ENCODE measurements around the gene RUNX2. TPM values are rescaled to one million over a fixed set of nuclear protein-coding genes. Genes with fewer than 3 reads are reported as not detected.

RUNX2 gene
- total and polyA plus RNA-seq, 9 of the 15 experiments (the other 6 are each of a cell fraction or from before 2014, with no cell fraction given): 0.29 to 1.00 (median 0.43) TPM

- TF ChIP-seq ZKSCAN3 (CRISPR knock-in tag; IDR thresholded peaks at IDR 0.05) (no peak), RBFOX2 (IDR thresholded peaks at IDR 0.05; ENCODE audit: low read depth, low read length) (no peak)
- TF ChIP-seq, protein P1, sequence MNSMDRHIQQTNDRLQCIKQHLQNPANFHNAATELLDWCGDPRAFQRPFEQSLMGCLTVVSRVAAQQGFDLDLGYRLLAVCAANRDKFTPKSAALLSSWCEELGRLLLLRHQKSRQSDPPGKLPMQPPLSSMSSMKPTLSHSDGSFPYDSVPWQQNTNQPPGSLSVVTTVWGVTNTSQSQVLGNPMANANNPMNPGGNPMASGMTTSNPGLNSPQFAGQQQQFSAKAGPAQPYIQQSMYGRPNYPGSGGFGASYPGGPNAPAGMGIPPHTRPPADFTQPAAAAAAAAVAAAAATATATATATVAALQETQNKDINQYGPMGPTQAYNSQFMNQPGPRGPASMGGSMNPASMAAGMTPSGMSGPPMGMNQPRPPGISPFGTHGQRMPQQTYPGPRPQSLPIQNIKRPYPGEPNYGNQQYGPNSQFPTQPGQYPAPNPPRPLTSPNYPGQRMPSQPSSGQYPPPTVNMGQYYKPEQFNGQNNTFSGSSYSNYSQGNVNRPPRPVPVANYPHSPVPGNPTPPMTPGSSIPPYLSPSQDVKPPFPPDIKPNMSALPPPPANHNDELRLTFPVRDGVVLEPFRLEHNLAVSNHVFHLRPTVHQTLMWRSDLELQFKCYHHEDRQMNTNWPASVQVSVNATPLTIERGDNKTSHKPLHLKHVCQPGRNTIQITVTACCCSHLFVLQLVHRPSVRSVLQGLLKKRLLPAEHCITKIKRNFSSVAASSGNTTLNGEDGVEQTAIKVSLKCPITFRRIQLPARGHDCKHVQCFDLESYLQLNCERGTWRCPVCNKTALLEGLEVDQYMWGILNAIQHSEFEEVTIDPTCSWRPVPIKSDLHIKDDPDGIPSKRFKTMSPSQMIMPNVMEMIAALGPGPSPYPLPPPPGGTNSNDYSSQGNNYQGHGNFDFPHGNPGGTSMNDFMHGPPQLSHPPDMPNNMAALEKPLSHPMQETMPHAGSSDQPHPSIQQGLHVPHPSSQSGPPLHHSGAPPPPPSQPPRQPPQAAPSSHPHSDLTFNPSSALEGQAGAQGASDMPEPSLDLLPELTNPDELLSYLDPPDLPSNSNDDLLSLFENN (IDR thresholded peaks at IDR 0.05; ENCODE audit: low read depth in 2 of 2, low read length in 2 of 2): no peak
Observed at GRCh38 chr6:45650524-45651135, 322.5 kb downstream of the RUNX2 start (continued).

- CTCF ChIA-PET (ENCODE audit: low intra/inter-chr PET ratio): no interaction called here
- in situ Hi-C loops (cut with MboI): no loop called here
- WGBS (ENCODE audit: insufficient coverage, low coverage, missing lambda C conversion rate): 2% methylated on average over 3 of the region's 3 CpGs
- Histone ChIP-seq H3K36me3 (ENCODE audit: control insufficient read depth, insufficient read depth, low read length) (no peaks in the 10 kb centered on the region), H3K9me1 (ENCODE audit: control insufficient read depth, insufficient read depth, low read length) (no peaks in the 10 kb centered on the region), H3K9me3 (replicated peaks; ENCODE audit: control insufficient read depth, insufficient read depth, low read depth, low read length) (no peaks in the 10 kb centered on the region), H3K79me2 (ENCODE audit: control insufficient read depth, insufficient read depth, low read length) (no peaks in the 10 kb centered on the region), H2AFZ (ENCODE audit: low read depth, low read length) (no peak overlapping the region), H3K4me3 (no peak overlapping the region), H3K27me3 (ENCODE audit: control insufficient read depth in 2 of 2, insufficient read depth in 2 of 2, low read length in 2 of 2) (peaks cover 12 to 25% of the 10 kb centered on the region in 2 experiments), H3K4me1 (replicated peaks in 1 of 2; ENCODE audit: control insufficient read depth in 2 of 2, insufficient read depth in 2 of 2, low read length in 2 of 2) (no peaks in the 10 kb centered on the region), H3K27ac (ENCODE audit: extremely low read depth, low read depth, low read length) (no peak overlapping the region), H3K4me2 (ENCODE audit: insufficient read depth, low read length) (no peak overlapping the region), H3K9ac (ENCODE audit: insufficient read depth in 1 of 2, low read depth in 2 of 2, low read length in 2 of 2) (no peak overlapping the region), H4K20me1 (replicated peaks; ENCODE audit: control insufficient read depth, insufficient read depth, low read length) (no peaks in the 10 kb centered on the region)
- no peak for ATAC-seq
- no peak for TF ChIP-seq TSC22D4 (tag; IDR thresholded peaks at IDR 0.05)
- DNase-seq (ENCODE audit: extremely low read depth in 1 of 4, low spot score in 3 of 4): no peak
- intact Hi-C loops (cut with micrococcal nuclease): no loop called here
- POLR2A ChIA-PET: interaction anchor here (1.6 kb wide), 1 partner anchor 12 kb away, joined by 4 read pairs; no protein-coding TSS in a partner anchor
- BruUV-seq (replicated peaks): no TSS peak
- no peak for FAIRE-seq
Observed at GRCh38 chr6:45651301-45651700, 323.2 kb downstream of the RUNX2 start.

All from K562 (cell line).